Panc1 (cell line): ENCODE results near the gene BRINP3.

Experiments used
- CTCF ChIP-seq: fragments of 450-650 bp; IDR thresholded peaks from 2 replicates; pipeline ENCODE4 v1.5.1; 2017; ENCODE audit warnings: mild to moderate bottlenecking
- POLR2AphosphoS5 ChIP-seq: IDR thresholded peaks from 2 replicates; pipeline ENCODE4 v1.6.1; 2012; ENCODE audit warnings: mild to moderate bottlenecking, low read depth, low read length, moderate library complexity
- REST ChIP-seq, 2 experiments: IDR thresholded peaks; 2 replicates each; pipeline ENCODE4 v1.6.1; 2011 to 2012; ENCODE audit warnings: low read depth in 2 of 2, control low read depth in 1 of 2, low read length in 1 of 2, mild to moderate bottlenecking in 1 of 2, moderate library complexity in 1 of 2; ENCODE audit not compliant: insufficient read depth in 1 of 2
- SIN3A ChIP-seq: IDR thresholded peaks from 2 replicates; pipeline ENCODE4 v1.6.1; 2012; ENCODE audit warnings: low read depth, mild to moderate bottlenecking, low read length, moderate library complexity, borderline replicate concordance; ENCODE audit not compliant: insufficient read depth
- TCF7L2 ChIP-seq: IDR thresholded peaks from 2 replicates; pipeline ENCODE4 v1.6.1; 2011; ENCODE audit warnings: mild to moderate bottlenecking, low read depth, low read length, inconsistent platforms

DNA sequence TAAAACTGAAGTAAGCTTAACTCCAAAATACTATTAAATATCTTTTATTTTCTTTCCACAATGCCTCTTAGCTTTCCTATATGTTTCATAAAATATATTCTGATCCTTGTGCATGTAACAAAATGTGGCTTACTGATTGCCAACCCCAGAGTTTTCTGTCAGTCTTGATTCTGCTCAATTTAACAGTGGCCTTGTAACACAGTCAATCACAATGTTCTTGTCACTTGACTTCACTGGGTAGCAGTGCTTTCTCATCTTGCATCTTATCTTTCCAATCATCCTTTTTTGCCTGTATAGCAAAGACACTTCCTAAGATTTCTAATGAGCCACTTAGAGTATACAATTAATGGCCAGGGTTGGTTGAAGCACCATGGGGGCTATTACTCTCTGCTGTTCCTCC lies 19.9 kb upstream of the BRINP3 start:
- TF ChIP-seq CTCF, result no peak
- TF ChIP-seq POLR2AphosphoS5, result no peak
- TF ChIP-seq SIN3A, result no peak
- no peak for TF ChIP-seq TCF7L2
- no peak for TF ChIP-seq REST (IDR thresholded peaks at IDR 0.05; ENCODE audit: insufficient read depth in 1 of 2, low read depth in 2 of 2, low read length in 1 of 2)
